Measurements from ENCODE around the gene PARD6G. TPM values are rescaled to one million over a fixed set of nuclear protein-coding genes. Genes with fewer than 3 reads are reported as not detected.

Gene PARD6G
- total RNA-seq, 1 donor from 2014 or later, result 25.2 TPM

DNA sequence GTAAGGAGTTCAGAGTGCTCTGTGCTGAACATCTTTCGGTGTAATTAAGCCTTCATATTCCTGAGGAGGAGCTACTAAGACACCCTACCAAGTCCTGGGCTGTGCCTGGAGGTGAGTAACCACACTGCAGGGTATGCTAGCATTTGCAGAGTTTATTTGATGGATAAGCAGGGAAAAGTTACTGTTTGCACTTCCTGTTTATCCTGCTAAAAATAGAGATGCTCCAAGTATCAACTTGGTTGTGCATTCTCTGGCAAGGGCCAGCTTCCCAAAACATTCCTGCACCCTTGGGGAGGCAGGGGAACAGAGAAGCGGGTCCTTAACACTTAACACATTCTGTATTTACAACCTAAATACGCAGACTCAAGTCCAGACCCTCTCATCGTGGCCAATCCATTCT is 49.8 kb downstream of the PARD6G start:
- Mint-ChIP-seq H3K4me3 (ENCODE audit: unreplicated experiment) (no peak overlapping the region), H3K36me3 (ENCODE audit: unreplicated experiment) (no peaks in the 10 kb centered on the region), H3K27ac (ENCODE audit: unreplicated experiment) (no peak overlapping the region), H3K27me3 (ENCODE audit: unreplicated experiment) (peaks cover 1% of the 10 kb centered on the region), H3K9me3 (ENCODE audit: unreplicated experiment) (peaks cover 3% of the 10 kb centered on the region), H3K4me1 (ENCODE audit: low read depth, unreplicated experiment) (peaks cover 37% of the 10 kb centered on the region)
- TF ChIP-seq, protein P1, sequence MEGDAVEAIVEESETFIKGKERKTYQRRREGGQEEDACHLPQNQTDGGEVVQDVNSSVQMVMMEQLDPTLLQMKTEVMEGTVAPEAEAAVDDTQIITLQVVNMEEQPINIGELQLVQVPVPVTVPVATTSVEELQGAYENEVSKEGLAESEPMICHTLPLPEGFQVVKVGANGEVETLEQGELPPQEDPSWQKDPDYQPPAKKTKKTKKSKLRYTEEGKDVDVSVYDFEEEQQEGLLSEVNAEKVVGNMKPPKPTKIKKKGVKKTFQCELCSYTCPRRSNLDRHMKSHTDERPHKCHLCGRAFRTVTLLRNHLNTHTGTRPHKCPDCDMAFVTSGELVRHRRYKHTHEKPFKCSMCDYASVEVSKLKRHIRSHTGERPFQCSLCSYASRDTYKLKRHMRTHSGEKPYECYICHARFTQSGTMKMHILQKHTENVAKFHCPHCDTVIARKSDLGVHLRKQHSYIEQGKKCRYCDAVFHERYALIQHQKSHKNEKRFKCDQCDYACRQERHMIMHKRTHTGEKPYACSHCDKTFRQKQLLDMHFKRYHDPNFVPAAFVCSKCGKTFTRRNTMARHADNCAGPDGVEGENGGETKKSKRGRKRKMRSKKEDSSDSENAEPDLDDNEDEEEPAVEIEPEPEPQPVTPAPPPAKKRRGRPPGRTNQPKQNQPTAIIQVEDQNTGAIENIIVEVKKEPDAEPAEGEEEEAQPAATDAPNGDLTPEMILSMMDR (IDR thresholded peaks at IDR 0.05; ENCODE audit: partially characterized antibody, unreplicated experiment), result no peak
- DNase-seq, result no peak

DNA sequence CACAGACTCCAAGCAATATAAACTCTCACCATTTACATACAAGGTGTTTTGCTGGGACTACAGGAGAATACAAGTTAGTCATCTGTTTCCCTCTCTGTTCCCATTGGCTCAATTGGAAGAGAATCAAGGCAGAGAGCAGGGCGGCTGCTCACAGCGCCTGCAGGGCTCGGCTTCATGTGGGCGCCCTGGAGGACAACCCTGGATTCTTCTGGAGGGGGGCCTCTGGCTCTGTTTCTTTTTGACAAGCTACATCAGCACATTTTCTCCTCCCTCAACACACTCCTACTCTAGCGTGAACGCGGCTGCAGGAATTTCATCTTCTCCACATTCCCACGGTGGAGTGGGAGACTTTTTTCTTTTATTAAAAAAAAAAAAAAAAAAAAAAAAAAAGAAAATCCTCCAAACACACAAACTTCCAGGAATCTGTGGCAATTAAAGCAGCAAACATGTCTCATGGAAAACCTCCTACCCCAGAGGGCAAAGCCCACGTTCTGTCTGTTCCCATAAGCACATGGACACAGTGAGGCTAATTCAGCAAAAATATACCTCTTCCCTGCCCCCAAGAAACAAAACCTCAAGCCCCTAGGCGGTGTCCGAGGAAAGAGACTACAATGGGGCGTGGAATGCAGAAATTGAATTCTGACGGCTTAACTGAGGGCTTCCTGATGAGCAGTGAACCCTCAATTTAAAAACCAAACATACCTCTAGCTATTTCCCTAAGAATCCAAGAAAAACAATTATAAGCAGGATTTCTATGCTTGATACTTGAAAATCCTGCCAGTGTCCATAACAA is 50.6 kb downstream of the PARD6G start:
- Mint-ChIP-seq H3K4me1 (ENCODE audit: low read depth, unreplicated experiment) (peaks cover 34% of the 10 kb centered on the region), H3K36me3 (ENCODE audit: unreplicated experiment) (no peaks in the 10 kb centered on the region), H3K9me3 (ENCODE audit: unreplicated experiment) (peaks cover 7% of the 10 kb centered on the region), H3K27me3 (ENCODE audit: unreplicated experiment) (peaks cover 1% of the 10 kb centered on the region), H3K4me3 (ENCODE audit: unreplicated experiment) (no peak overlapping the region), H3K27ac (ENCODE audit: unreplicated experiment) (no peak overlapping the region)
- no peak for DNase-seq
- TF ChIP-seq, protein P1 (IDR thresholded peaks at IDR 0.05; ENCODE audit: partially characterized antibody, unreplicated experiment), result no peak

DNA sequence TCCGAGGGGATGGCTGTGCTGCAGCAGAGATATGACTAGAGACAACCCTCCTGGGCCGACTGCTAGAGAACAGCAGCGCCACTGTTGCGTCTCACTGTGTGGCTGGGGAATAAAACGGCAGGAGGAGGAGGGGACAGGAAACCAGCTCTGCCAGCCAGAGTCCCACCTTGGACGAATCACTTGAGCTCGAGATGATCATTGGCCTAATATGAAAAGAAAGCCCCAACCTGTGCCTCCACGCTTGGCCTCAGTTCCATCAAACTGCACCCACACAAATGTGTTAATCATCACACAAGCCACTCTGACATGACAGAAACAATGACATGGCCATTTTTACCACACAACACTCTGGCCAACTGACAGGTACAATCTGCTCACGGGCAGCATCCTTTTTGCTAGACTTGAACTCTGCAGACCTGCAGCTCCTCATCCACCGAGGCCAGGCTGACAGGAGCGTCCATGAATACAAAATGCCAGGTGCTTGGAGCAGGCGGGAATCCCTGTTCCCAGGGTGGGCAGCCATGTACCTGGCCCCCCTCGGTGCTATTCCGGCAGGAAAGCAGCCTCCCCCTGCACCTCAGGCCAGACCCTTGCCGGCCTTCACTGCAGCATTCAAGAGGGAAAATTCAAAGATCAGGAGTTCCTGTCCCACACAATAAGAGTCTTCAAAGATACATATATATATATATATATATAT is 52.3 kb downstream of the PARD6G start:
- no peak overlapping the region for H3K27ac Mint-ChIP-seq (ENCODE audit: unreplicated experiment)
- H3K36me3 Mint-ChIP-seq (ENCODE audit: unreplicated experiment), result no peaks in the 10 kb centered on the region
- no peak for DNase-seq

DNA sequence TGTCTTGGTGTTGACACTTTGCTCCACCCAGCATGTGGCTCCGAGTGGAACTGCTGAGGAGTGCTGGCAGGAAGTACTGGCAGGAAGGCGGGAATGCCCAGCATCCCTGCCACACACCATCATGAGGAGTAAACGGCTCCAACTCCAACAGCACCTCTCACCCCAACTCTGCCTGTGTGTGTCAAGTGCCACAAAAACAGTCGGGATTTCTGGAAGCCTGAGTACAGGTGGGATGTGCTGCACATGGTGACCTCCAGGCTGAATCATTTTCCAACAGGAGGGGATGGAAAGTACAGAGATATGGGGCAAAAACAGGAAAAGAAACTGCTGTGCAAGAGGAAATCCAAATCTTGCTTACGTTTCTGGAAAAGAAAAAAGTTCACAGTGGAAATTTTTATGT is 53.6 kb downstream of the PARD6G start:
- Mint-ChIP-seq H3K27me3 (ENCODE audit: unreplicated experiment) (no peaks in the 10 kb centered on the region), H3K4me3 (ENCODE audit: unreplicated experiment) (no peak overlapping the region), H3K4me1 (ENCODE audit: low read depth, unreplicated experiment) (peaks cover 20% of the 10 kb centered on the region), H3K9me3 (ENCODE audit: unreplicated experiment) (peaks cover 4% of the 10 kb centered on the region), H3K36me3 (ENCODE audit: unreplicated experiment) (no peaks in the 10 kb centered on the region), H3K27ac (ENCODE audit: unreplicated experiment) (no peak overlapping the region)
- DNase-seq, result no peak
- TF ChIP-seq, protein P1 (IDR thresholded peaks at IDR 0.05; ENCODE audit: partially characterized antibody, unreplicated experiment), result no peak

More for the DNA sequence above, 52.3 kb downstream of the PARD6G start:
- peaks cover 4% of the 10 kb centered on the region for H3K9me3 Mint-ChIP-seq (ENCODE audit: unreplicated experiment)
- peaks cover 1% of the 10 kb centered on the region for H3K27me3 Mint-ChIP-seq (ENCODE audit: unreplicated experiment)
- no peak overlapping the region for H3K4me3 Mint-ChIP-seq (ENCODE audit: unreplicated experiment)
- peaks cover 18% of the 10 kb centered on the region for H3K4me1 Mint-ChIP-seq (ENCODE audit: low read depth, unreplicated experiment)
- TF ChIP-seq, protein P1 (IDR thresholded peaks at IDR 0.05; ENCODE audit: partially characterized antibody, unreplicated experiment), result no peak

Measured in glutamatergic neuron (in vitro differentiated cells).